GM12878 (cell line): Measurements from ENCODE around the gene DNMT3L.

Experiments
- BHLHE40 ChIP-seq, 2 experiments: fragments of 450-650 bp in 1 of 2; IDR thresholded peaks; 2 replicates each; pipeline ENCODE4 v1.6.1; 2011 to 2017; ENCODE audit warnings: low read depth in 2 of 2, borderline replicate concordance in 1 of 2, improper control_type of control experiment in 1 of 2, low read length in 1 of 2, mild to moderate bottlenecking in 1 of 2
- IRF4 ChIP-seq: IDR thresholded peaks from 2 replicates; pipeline ENCODE4 v1.6.1; 2011; ENCODE audit warnings: low read depth, low read length
- NFXL1 ChIP-seq: fragments of 450-650 bp; IDR thresholded peaks from 2 replicates; pipeline ENCODE4 v1.6.1; 2017; ENCODE audit warnings: antibody characterized with exemption, mild to moderate bottlenecking, borderline replicate concordance
- NFYA ChIP-seq: IDR thresholded peaks from 2 replicates; pipeline ENCODE4 v1.6.1; 2011; ENCODE audit warnings: low read depth, mild to moderate bottlenecking, low read length, improper control_type of control experiment, borderline replicate concordance
- PML ChIP-seq: IDR thresholded peaks from 2 replicates; pipeline ENCODE4 v1.6.1; 2012; ENCODE audit warnings: low read length, inconsistent platforms
- POLR2A ChIP-seq: IDR thresholded peaks from 2 replicates; pipeline ENCODE4 v1.6.1; 2011; ENCODE audit warnings: low read depth, mild to moderate bottlenecking, low read length
- POLR2AphosphoS2 ChIP-seq: IDR thresholded peaks from 2 replicates; pipeline ENCODE4 v1.6.1; 2011; ENCODE audit warnings: low read depth, mild to moderate bottlenecking, low read length, improper control_type of control experiment, moderate library complexity
- RAD21 ChIP-seq: IDR thresholded peaks from 2 replicates; pipeline ENCODE4 v1.6.1; 2011; ENCODE audit warnings: mild to moderate bottlenecking, low read depth, low read length, moderate library complexity; ENCODE audit not compliant: insufficient read depth
- SP1 ChIP-seq: IDR thresholded peaks from one replicate; pipeline ENCODE4 v1.6.1; 2011; ENCODE audit warnings: low read depth, low read length
- TF ChIP-seq, protein P1 (sequence below), 3 experiments: IDR thresholded peaks in 2 of 3; conservative IDR thresholded peaks in 1 of 3; 2 replicates each; pipeline ENCODE4 v1.5.1; 2011; ENCODE audit warnings: low read depth in 3 of 3, low read length in 3 of 3, mild to moderate bottlenecking in 3 of 3, control low read depth in 2 of 3, moderate library complexity in 2 of 3, inconsistent platforms in 1 of 3, mixed read lengths in 1 of 3; ENCODE audit not compliant: control insufficient read depth in 2 of 3, insufficient read depth in 1 of 3; ENCODE audit errors: extremely low read depth in 1 of 3
- TF ChIP-seq, protein P2 (sequence below): IDR thresholded peaks from 2 replicates; pipeline ENCODE4 v1.6.1; 2011; ENCODE audit warnings: mild to moderate bottlenecking, low read depth, low read length, moderate library complexity; ENCODE audit not compliant: insufficient replicate concordance
- TF ChIP-seq, protein P3 (sequence below): IDR thresholded peaks from 2 replicates; pipeline ENCODE4 v1.6.1; 2012; ENCODE audit warnings: low read depth, low read length, improper control_type of control experiment
- TF ChIP-seq, protein P4 (sequence below): fragments of 450-650 bp; IDR thresholded peaks from 2 replicates; pipeline ENCODE4 v1.6.1; 2017; ENCODE audit warnings: antibody characterized with exemption, mild to moderate bottlenecking, moderate library complexity

DNA sequence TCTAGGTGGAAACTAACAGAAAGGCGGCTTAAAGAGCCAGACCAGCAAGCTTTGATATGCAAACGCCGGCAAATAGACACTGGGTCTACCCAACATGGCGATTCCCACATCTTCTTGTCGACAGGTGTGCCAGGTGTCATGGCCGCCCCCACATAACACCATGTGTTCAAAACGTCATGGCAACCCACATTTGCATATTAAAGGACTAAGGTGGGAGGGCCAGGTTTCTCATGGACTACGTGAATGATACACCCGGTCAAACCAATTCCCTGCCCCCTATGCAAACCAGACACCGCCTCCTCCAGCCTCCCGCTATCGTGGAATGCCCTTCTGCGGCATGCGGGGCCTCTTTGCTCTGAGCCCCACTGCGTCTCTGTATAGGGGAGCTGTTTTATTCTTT lies 62.2 kb downstream of the DNMT3L start:
- TF ChIP-seq POLR2A (no peak), NFXL1 (no peak), SP1 (no peak), NFYA (no peak), POLR2AphosphoS2 (no peak), IRF4 (no peak), BHLHE40 (IDR thresholded peaks at IDR 0.05; ENCODE audit: borderline replicate concordance in 1 of 2, low read depth in 2 of 2, low read length in 1 of 2) (no peak), RAD21 (no peak), PML (no peak)
- TF ChIP-seq, protein P1, sequence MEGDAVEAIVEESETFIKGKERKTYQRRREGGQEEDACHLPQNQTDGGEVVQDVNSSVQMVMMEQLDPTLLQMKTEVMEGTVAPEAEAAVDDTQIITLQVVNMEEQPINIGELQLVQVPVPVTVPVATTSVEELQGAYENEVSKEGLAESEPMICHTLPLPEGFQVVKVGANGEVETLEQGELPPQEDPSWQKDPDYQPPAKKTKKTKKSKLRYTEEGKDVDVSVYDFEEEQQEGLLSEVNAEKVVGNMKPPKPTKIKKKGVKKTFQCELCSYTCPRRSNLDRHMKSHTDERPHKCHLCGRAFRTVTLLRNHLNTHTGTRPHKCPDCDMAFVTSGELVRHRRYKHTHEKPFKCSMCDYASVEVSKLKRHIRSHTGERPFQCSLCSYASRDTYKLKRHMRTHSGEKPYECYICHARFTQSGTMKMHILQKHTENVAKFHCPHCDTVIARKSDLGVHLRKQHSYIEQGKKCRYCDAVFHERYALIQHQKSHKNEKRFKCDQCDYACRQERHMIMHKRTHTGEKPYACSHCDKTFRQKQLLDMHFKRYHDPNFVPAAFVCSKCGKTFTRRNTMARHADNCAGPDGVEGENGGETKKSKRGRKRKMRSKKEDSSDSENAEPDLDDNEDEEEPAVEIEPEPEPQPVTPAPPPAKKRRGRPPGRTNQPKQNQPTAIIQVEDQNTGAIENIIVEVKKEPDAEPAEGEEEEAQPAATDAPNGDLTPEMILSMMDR (IDR thresholded peaks at IDR 0.05 in 2 of 3, conservative IDR thresholded peaks at IDR 0.05 in 1 of 3; ENCODE audit: control insufficient read depth in 2 of 3, extremely low read depth in 1 of 3, insufficient read depth in 1 of 3, low read depth in 3 of 3, low read length in 3 of 3), result no peak
- TF ChIP-seq, protein P2, sequence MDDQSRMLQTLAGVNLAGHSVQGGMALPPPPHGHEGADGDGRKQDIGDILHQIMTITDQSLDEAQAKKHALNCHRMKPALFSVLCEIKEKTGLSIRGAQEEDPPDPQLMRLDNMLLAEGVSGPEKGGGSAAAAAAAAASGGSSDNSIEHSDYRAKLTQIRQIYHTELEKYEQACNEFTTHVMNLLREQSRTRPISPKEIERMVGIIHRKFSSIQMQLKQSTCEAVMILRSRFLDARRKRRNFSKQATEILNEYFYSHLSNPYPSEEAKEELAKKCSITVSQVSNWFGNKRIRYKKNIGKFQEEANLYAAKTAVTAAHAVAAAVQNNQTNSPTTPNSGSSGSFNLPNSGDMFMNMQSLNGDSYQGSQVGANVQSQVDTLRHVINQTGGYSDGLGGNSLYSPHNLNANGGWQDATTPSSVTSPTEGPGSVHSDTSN, result no peak
- TF ChIP-seq, protein P3, sequence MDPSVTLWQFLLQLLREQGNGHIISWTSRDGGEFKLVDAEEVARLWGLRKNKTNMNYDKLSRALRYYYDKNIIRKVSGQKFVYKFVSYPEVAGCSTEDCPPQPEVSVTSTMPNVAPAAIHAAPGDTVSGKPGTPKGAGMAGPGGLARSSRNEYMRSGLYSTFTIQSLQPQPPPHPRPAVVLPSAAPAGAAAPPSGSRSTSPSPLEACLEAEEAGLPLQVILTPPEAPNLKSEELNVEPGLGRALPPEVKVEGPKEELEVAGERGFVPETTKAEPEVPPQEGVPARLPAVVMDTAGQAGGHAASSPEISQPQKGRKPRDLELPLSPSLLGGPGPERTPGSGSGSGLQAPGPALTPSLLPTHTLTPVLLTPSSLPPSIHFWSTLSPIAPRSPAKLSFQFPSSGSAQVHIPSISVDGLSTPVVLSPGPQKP, result no peak
- TF ChIP-seq, protein P4, sequence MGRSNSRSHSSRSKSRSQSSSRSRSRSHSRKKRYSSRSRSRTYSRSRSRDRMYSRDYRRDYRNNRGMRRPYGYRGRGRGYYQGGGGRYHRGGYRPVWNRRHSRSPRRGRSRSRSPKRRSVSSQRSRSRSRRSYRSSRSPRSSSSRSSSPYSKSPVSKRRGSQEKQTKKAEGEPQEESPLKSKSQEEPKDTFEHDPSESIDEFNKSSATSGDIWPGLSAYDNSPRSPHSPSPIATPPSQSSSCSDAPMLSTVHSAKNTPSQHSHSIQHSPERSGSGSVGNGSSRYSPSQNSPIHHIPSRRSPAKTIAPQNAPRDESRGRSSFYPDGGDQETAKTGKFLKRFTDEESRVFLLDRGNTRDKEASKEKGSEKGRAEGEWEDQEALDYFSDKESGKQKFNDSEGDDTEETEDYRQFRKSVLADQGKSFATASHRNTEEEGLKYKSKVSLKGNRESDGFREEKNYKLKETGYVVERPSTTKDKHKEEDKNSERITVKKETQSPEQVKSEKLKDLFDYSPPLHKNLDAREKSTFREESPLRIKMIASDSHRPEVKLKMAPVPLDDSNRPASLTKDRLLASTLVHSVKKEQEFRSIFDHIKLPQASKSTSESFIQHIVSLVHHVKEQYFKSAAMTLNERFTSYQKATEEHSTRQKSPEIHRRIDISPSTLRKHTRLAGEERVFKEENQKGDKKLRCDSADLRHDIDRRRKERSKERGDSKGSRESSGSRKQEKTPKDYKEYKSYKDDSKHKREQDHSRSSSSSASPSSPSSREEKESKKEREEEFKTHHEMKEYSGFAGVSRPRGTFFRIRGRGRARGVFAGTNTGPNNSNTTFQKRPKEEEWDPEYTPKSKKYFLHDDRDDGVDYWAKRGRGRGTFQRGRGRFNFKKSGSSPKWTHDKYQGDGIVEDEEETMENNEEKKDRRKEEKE, result no peak
